K562 (cell line): Measurements from ENCODE around the gene ELP1.

ENCODE experiments used
- FOXP1 ChIP-seq: sonication (generic); formaldehyde crosslinking; IDR thresholded peaks from 2 replicates; pipeline ENCODE4 v1.8.0; 2022; ENCODE audit warnings: mild to moderate bottlenecking, missing genetic modification reagents
- GABPB1 ChIP-seq: sonication (generic); formaldehyde crosslinking; IDR thresholded peaks from 2 replicates; pipeline ENCODE4 v1.8.0; 2022; ENCODE audit warnings: mild to moderate bottlenecking, missing genetic modification reagents
- MTF1 ChIP-seq: fragments of 250-450 bp; sonication (Bioruptor Pico); IDR thresholded peaks from 2 replicates; pipeline ENCODE4 v1.9.0; 2021; ENCODE audit warnings: moderate library complexity, mild to moderate bottlenecking, inconsistent platforms, borderline replicate concordance
- RAD21 ChIP-seq, 2 experiments: fragments of 250-450 bp in 1 of 2; fragments of 450-650 bp in 1 of 2; sonication (Bioruptor Pico) in 1 of 2; formaldehyde crosslinking in 1 of 2; IDR thresholded peaks in 1 of 2; conservative IDR thresholded peaks in 1 of 2; 2 replicates each; pipeline versions ENCODE4 v1.4.0 to v1.8.0; 2020 to 2022; ENCODE audit warnings: mild to moderate bottlenecking in 2 of 2, moderate library complexity in 1 of 2
- ZNF133 ChIP-seq: fragments of 250-450 bp; sonication (Bioruptor Pico); IDR thresholded peaks from 2 replicates; pipeline ENCODE4 v1.4.0; 2020; ENCODE audit warnings: mild to moderate bottlenecking
- TF ChIP-seq, protein P1 (sequence below): sonication (generic); formaldehyde crosslinking; IDR thresholded peaks from 2 replicates; pipeline ENCODE4 v1.8.0; 2023; ENCODE audit warnings: missing genetic modification reagents, mild to moderate bottlenecking, borderline replicate concordance
- TF ChIP-seq, protein P2 (sequence below), 3 experiments: IDR thresholded peaks in 2 of 3; conservative IDR thresholded peaks in 1 of 3; 2 replicates each; pipeline ENCODE4 v1.5.1; 2011 to 2012; ENCODE audit warnings: low read length in 3 of 3, mild to moderate bottlenecking in 3 of 3, control low read depth in 2 of 3, improper control_type of control experiment in 1 of 3, inconsistent platforms in 1 of 3, low read depth in 1 of 3, mixed read lengths in 1 of 3, moderate library complexity in 1 of 3; ENCODE audit not compliant: insufficient read depth in 2 of 3

DNA sequence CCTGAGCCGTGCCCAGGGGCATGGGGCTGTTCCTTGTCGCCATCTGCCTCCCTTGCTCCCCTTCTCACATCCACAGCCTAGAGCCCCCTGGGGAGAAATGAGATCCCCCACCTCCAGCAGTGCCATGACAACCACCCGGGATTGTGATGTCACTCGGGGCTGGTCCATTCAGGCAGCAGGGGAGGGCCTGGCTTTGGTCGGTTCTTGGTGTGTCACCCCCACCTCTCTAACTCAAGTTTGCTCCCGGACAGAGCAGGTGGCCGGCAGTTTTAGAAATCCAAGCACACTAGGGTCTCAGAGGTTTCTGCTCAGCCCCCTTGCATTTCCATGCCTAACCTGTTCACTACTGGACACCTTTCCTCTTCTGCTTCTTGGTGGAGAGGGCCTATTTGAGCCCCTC, 78.0 kb downstream of the ELP1 start, which contains the start of gene ACTL7B:
- TF ChIP-seq RAD21 (CRISPR knock-in tag; conservative IDR thresholded peaks at IDR 0.05 in 1 of 2, IDR thresholded peaks at IDR 0.05 in 1 of 2) (no peak), FOXP1 (no peak), GABPB1 (CRISPR knock-in tag) (no peak), ZNF133 (CRISPR knock-in tag) (no peak), MTF1 (no peak)
- TF ChIP-seq, protein P1, sequence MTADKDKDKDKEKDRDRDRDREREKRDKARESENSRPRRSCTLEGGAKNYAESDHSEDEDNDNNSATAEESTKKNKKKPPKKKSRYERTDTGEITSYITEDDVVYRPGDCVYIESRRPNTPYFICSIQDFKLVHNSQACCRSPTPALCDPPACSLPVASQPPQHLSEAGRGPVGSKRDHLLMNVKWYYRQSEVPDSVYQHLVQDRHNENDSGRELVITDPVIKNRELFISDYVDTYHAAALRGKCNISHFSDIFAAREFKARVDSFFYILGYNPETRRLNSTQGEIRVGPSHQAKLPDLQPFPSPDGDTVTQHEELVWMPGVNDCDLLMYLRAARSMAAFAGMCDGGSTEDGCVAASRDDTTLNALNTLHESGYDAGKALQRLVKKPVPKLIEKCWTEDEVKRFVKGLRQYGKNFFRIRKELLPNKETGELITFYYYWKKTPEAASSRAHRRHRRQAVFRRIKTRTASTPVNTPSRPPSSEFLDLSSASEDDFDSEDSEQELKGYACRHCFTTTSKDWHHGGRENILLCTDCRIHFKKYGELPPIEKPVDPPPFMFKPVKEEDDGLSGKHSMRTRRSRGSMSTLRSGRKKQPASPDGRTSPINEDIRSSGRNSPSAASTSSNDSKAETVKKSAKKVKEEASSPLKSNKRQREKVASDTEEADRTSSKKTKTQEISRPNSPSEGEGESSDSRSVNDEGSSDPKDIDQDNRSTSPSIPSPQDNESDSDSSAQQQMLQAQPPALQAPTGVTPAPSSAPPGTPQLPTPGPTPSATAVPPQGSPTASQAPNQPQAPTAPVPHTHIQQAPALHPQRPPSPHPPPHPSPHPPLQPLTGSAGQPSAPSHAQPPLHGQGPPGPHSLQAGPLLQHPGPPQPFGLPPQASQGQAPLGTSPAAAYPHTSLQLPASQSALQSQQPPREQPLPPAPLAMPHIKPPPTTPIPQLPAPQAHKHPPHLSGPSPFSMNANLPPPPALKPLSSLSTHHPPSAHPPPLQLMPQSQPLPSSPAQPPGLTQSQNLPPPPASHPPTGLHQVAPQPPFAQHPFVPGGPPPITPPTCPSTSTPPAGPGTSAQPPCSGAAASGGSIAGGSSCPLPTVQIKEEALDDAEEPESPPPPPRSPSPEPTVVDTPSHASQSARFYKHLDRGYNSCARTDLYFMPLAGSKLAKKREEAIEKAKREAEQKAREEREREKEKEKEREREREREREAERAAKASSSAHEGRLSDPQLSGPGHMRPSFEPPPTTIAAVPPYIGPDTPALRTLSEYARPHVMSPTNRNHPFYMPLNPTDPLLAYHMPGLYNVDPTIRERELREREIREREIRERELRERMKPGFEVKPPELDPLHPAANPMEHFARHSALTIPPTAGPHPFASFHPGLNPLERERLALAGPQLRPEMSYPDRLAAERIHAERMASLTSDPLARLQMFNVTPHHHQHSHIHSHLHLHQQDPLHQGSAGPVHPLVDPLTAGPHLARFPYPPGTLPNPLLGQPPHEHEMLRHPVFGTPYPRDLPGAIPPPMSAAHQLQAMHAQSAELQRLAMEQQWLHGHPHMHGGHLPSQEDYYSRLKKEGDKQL: no peak
- TF ChIP-seq, protein P2, sequence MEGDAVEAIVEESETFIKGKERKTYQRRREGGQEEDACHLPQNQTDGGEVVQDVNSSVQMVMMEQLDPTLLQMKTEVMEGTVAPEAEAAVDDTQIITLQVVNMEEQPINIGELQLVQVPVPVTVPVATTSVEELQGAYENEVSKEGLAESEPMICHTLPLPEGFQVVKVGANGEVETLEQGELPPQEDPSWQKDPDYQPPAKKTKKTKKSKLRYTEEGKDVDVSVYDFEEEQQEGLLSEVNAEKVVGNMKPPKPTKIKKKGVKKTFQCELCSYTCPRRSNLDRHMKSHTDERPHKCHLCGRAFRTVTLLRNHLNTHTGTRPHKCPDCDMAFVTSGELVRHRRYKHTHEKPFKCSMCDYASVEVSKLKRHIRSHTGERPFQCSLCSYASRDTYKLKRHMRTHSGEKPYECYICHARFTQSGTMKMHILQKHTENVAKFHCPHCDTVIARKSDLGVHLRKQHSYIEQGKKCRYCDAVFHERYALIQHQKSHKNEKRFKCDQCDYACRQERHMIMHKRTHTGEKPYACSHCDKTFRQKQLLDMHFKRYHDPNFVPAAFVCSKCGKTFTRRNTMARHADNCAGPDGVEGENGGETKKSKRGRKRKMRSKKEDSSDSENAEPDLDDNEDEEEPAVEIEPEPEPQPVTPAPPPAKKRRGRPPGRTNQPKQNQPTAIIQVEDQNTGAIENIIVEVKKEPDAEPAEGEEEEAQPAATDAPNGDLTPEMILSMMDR (IDR thresholded peaks at IDR 0.05 in 2 of 3, conservative IDR thresholded peaks at IDR 0.05 in 1 of 3; ENCODE audit: insufficient read depth in 2 of 3, low read depth in 1 of 3, low read length in 3 of 3): no peak
